ENCODE measurements around the gene CPNE6. TPM values are rescaled to one million over a fixed set of nuclear protein-coding genes. Genes with fewer than 3 reads are reported as not detected.

CPNE6 gene
- total and polyA plus RNA-seq, 9 donors: 0.23 to 0.33 TPM; not detected in 7

- Histone ChIP-seq H3K27ac (ENCODE audit: low read length) (no peak overlapping the region), H3K4me1 (ENCODE audit: control insufficient read depth, insufficient read depth, low read length) (peaks cover 5% of the 10 kb centered on the region), H3K36me3 (ENCODE audit: control insufficient read depth, insufficient read depth, low read length) (no peaks in the 10 kb centered on the region), H3K27me3 (ENCODE audit: control insufficient read depth, insufficient read depth, low read length) (no peaks in the 10 kb centered on the region), H3K4me3 (ENCODE audit: low read length) (no peak overlapping the region), H3K9me3 (replicated peaks; ENCODE audit: control insufficient read depth, low read depth, low read length) (no peaks in the 10 kb centered on the region)
- no peak for DNase-seq
- 94% methylated on average over 6 of the region's 7 CpGs for WGBS (ENCODE audit: insufficient coverage)
These were observed 10.1 kb upstream of the CPNE6 start for GRCh38 chr14:24060984-24061913.

GRCh38 chr14:24062216-24062980, 9.0 kb upstream of the CPNE6 start:
- H3K27me3 ChIP-seq (ENCODE audit: control insufficient read depth, insufficient read depth, low read length): no peaks in the 10 kb centered on the region
- no peaks in the 10 kb centered on the region for H3K9me3 ChIP-seq (replicated peaks; ENCODE audit: control insufficient read depth, low read depth, low read length)
- H3K4me1 ChIP-seq (ENCODE audit: control insufficient read depth, insufficient read depth, low read length): peaks cover 5% of the 10 kb centered on the region
- H3K36me3 ChIP-seq (ENCODE audit: control insufficient read depth, insufficient read depth, low read length): no peaks in the 10 kb centered on the region
- H3K27ac ChIP-seq (ENCODE audit: low read length): no peak overlapping the region
- whole genome bisulfite sequencing (ENCODE audit: insufficient coverage): 82% methylated on average over 12 of the region's 14 CpGs
- H3K4me3 ChIP-seq (ENCODE audit: low read length): no peak overlapping the region
- DNase-seq: no peak

DNA sequence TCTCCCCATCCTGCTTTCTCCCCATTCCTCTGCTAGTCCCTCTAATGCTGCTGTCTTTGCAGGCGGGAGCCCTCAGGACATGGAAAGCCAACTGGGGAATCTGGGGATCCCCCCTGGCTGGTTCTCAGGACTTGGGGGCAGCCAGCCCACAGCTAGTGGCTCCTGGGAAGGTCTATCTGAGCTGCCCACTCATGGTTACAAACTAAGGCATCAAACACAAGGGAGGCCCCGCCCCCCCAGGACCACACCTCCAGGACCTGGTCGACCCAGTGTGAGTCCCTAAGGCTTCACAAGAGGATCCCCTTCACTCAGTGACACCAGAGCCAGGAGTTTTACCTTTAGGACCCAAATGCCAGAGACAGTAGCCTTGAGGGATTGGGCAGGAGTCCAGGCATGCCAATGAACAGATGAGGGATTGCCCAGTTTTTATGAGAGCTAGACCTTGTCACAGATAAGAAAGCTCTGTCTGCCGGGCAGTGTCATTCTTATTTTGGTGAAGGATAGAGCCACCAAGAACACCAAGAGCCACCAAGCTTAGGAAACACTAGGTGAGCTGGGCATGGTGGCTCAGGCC, 8.0 kb upstream of the CPNE6 start:
- DNase-seq: no peak
- Histone ChIP-seq H3K27me3 (ENCODE audit: control insufficient read depth, insufficient read depth, low read length) (no peaks in the 10 kb centered on the region), H3K4me3 (ENCODE audit: low read length) (no peak overlapping the region), H3K9me3 (replicated peaks; ENCODE audit: control insufficient read depth, low read depth, low read length) (no peaks in the 10 kb centered on the region), H3K4me1 (ENCODE audit: control insufficient read depth, insufficient read depth, low read length) (peaks cover 4% of the 10 kb centered on the region), H3K27ac (ENCODE audit: low read length) (no peak overlapping the region), H3K36me3 (ENCODE audit: control insufficient read depth, insufficient read depth, low read length) (no peaks in the 10 kb centered on the region)
- WGBS (ENCODE audit: insufficient coverage): 77% methylated on average over 2 of the region's 4 CpGs

DNA sequence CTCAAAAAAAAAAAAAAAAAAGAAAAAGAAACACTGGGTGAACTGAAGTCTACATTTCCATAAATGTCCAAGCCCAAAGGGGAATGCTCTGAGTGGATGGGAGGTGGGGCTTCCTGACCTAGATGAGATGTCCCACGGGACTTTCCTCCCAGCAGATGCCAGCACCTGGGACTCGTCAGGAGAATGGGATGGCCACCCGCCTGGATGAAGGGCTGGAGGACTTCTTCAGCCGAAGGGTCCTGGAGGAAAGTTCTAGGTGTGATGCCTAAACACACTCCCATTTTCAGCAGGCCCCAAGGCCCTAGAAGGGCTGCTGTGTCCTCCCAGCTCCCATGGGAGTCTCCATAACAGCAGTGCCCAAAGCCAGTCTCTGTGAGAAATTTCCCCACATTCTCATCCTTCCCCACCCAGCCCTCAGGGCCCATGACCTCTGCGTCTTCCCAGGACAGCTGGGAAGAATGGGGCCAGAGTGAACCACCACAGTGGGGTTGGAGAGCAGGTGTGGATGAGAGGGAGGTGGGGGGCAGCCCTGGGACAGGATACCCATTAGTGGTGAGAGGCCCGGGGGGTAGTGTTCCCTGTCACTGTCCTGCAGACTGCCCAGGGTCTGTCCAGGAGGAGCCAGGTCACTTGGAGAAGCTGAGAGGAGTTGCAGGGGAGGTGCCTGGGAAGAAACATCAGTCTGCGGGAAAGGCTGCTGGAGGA, 7.1 kb upstream of the CPNE6 start:
- Histone ChIP-seq H3K4me3 (ENCODE audit: low read length) (no peak overlapping the region), H3K27ac (ENCODE audit: low read length) (no peak overlapping the region), H3K9me3 (replicated peaks; ENCODE audit: control insufficient read depth, low read depth, low read length) (no peaks in the 10 kb centered on the region), H3K36me3 (ENCODE audit: control insufficient read depth, insufficient read depth, low read length) (no peaks in the 10 kb centered on the region), H3K27me3 (ENCODE audit: control insufficient read depth, insufficient read depth, low read length) (no peaks in the 10 kb centered on the region), H3K4me1 (ENCODE audit: control insufficient read depth, insufficient read depth, low read length) (no peaks in the 10 kb centered on the region)
- 49% methylated on average over 2 of the region's 7 CpGs for WGBS (ENCODE audit: insufficient coverage)
- no peak for DNase-seq

DNA sequence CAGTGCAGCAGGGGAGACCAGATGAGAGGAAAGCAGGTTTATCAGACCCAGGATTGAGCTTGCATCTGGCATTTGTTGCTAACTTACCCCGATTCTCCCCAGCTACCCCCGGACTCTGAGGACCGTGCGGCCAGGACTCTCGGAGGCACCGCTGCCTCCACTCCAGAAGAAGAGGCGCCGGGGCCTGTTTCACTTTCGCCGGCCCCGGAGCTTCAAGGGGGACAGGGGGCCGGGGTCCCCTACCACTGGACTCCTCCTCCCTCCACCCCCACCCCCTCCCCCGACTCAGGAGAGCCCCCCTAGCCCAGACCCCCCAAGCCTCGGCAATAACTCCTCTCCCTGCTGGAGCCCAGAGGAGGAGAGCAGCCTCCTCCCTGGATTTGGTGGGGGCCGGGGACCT, 6.5 kb upstream of the CPNE6 start:
- DNase-seq: no peak
- no peaks in the 10 kb centered on the region for H3K9me3 ChIP-seq (replicated peaks; ENCODE audit: control insufficient read depth, low read depth, low read length)
- H3K27ac ChIP-seq (ENCODE audit: low read length): no peak overlapping the region
- H3K4me1 ChIP-seq (ENCODE audit: control insufficient read depth, insufficient read depth, low read length): no peaks in the 10 kb centered on the region
- peaks cover 3% of the 10 kb centered on the region for H3K27me3 ChIP-seq (ENCODE audit: control insufficient read depth, insufficient read depth, low read length)
- 86% methylated on average over 4 of the region's 15 CpGs for WGBS (ENCODE audit: insufficient coverage)
- H3K36me3 ChIP-seq (ENCODE audit: control insufficient read depth, insufficient read depth, low read length): no peaks in the 10 kb centered on the region
- no peak overlapping the region for H3K4me3 ChIP-seq (ENCODE audit: low read length)

DNA sequence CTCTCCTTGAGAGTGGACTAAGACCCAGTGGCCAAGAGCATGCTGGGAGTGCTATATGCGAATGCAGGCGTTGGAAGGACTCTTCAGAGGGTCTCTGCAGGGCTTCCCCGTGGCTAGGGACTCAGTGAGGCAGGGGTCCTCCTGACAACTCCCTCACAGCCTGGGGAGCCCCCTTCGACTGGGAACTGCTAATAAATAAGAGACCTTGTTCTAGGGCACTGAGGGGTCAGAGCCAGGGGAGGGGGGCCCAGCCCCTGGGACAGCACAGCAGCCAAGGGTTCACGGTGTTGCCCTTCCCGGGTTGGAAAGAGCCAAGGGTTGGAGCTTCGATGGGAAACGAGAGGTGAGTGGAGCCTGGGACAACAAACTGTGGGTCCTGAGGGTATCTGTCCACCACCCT, 6.0 kb upstream of the CPNE6 start:
- DNase-seq: no peak
- H3K27ac ChIP-seq (ENCODE audit: low read length): no peak overlapping the region
- no peaks in the 10 kb centered on the region for H3K9me3 ChIP-seq (replicated peaks; ENCODE audit: control insufficient read depth, low read depth, low read length)
- H3K36me3 ChIP-seq (ENCODE audit: control insufficient read depth, insufficient read depth, low read length): no peaks in the 10 kb centered on the region
- no peaks in the 10 kb centered on the region for H3K4me1 ChIP-seq (ENCODE audit: control insufficient read depth, insufficient read depth, low read length)
- H3K4me3 ChIP-seq (ENCODE audit: low read length): no peak overlapping the region
- WGBS (ENCODE audit: insufficient coverage): 40% methylated on average over 1 of the region's 8 CpGs
- H3K27me3 ChIP-seq (ENCODE audit: control insufficient read depth, insufficient read depth, low read length): peaks cover 6% of the 10 kb centered on the region

DNA sequence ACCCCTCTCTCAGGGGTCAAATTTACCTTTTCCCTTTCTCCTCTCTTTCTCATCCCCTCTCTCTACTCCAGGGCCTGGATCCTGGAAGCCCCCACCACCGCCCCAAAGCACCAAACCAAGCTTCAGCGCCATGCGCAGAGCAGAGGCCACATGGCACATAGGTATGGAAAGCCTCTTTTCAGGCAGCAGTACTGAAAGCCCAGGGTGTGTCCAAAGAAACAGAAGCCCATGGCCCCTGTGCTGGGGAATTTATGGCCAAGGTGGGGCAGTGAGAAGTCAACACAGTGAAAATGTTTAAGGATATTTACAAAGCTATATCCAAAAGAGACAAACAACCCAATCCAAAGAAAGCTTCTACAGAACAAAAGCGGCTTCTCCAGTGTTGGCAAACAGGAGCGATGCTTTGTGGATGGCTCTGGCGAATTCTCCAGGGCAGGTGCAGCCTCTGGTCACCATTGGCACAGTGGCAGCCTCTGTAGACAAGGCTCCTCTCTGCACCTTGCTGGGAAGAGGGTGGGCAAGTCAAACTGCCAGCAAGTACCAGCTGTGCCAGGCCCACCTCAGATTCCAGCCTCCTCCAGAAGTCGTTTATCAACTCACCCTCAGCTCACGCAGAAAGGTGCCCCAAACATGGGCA, 4.7 kb upstream of the CPNE6 start:
- H3K27ac ChIP-seq (ENCODE audit: low read length): no peak overlapping the region
- H3K36me3 ChIP-seq (ENCODE audit: control insufficient read depth, insufficient read depth, low read length): no peaks in the 10 kb centered on the region
- peaks cover 9% of the 10 kb centered on the region for H3K27me3 ChIP-seq (ENCODE audit: control insufficient read depth, insufficient read depth, low read length)
- DNase-seq: no peak
- no peak overlapping the region for H3K4me3 ChIP-seq (ENCODE audit: low read length)
- no peaks in the 10 kb centered on the region for H3K4me1 ChIP-seq (ENCODE audit: control insufficient read depth, insufficient read depth, low read length)
- no peaks in the 10 kb centered on the region for H3K9me3 ChIP-seq (replicated peaks; ENCODE audit: control insufficient read depth, low read depth, low read length)
- WGBS (ENCODE audit: insufficient coverage): 89% methylated on average over 5 of the region's 8 CpGs

DNA sequence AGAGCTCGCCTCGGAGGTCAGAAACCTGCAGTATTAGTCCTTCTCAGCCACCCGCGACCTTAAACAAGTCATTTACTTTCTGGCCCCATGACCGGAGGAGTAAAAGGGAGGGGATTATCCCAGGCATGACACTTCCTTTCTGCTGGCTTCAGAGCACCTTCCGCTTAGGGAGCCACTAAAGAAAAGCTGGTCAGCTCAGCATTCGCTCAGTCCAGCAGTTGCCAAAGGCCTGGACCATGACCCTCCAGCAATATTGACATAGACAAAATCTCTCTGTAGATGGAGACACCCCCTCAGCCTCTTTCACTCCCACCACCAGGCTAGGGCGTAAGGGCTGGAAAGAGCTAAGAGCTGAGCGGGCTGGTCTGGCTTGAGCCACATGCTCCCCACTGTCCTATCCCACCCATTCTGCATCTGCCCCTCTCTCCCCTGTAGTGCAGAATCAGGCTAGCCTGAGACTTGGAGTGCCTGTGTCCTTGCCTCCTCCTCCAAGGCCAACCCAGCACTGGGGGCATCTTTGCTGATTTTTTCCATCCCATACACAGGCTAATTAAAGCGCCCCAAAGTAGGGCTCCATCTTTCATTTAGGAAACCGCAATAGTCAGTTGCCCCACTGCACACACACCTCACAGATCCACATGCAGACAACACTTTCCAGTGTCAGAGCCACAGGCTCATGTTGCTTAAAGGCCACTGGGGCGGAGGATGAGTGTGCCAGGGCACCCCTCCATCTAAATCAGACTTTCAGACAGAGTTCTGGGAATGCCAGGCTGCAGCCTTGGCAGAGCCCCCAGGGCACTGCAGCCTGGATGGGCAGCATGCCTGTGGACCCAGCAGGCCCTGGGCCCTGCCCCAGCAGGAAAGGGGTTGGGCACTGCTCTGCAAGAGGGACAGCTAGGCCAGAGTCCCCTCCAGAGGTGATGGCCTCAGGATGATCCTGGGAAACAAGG, 4.0 kb upstream of the CPNE6 start:
- Histone ChIP-seq H3K36me3 (ENCODE audit: control insufficient read depth, insufficient read depth, low read length) (no peaks in the 10 kb centered on the region), H3K4me1 (ENCODE audit: control insufficient read depth, insufficient read depth, low read length) (no peaks in the 10 kb centered on the region), H3K27ac (ENCODE audit: low read length) (no peak overlapping the region), H3K9me3 (replicated peaks; ENCODE audit: control insufficient read depth, low read depth, low read length) (no peaks in the 10 kb centered on the region), H3K27me3 (ENCODE audit: control insufficient read depth, insufficient read depth, low read length) (peaks cover 16% of the 10 kb centered on the region), H3K4me3 (ENCODE audit: low read length) (no peak overlapping the region)
- no peak for DNase-seq
- 73% methylated on average over 12 of the region's 12 CpGs for WGBS (ENCODE audit: insufficient coverage)
